Eye (tissue), 1 donor: ENCODE data around the gene COX4I2.
"Not testable (repeated sequence)": the region's sequence is repeated elsewhere in the genome, so short reads cannot be mapped to it uniquely, and the experiment has no call there.

ENCODE experiments used
- DNase-seq: peaks from one replicate; pipeline ENCODE4 v3.0.0-alpha.2; 2015

The COX4I2 gene

DNA sequence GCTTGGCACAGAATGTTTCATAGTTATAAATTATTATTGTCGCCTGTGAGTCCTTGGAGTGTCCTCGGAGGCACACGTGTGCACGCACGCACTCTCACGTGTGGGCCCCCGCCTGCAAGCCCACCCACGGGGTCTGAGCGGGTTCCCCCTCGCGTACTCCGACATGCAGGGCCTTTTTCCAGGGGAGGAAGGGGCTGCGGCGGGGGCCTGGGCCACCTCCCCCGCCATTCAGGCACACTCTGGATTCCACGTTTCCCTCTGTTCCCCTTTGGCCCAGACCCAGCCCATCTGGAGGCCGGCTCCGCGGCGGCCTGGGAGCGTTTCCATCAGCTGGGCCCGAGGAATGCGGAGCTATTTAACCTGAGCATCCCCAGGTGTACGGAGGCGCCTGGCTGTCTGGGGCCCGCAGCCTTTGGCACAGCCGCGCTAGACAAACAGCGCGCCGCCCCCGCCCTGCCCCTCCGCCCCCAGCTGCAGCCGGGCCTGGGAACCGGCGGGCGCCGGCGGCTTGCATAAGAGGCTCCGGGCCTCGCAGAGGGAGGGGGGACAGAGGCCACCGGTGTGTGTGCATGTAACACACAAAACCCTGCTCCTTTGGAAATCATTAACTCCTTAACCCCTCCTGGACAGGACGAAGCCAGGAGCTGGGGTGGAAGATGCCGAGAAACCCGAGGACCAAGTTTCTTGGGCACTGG, 29.3 kb upstream of the COX4I2 start:
- DNase-seq = peak; percentile 85

DNA sequence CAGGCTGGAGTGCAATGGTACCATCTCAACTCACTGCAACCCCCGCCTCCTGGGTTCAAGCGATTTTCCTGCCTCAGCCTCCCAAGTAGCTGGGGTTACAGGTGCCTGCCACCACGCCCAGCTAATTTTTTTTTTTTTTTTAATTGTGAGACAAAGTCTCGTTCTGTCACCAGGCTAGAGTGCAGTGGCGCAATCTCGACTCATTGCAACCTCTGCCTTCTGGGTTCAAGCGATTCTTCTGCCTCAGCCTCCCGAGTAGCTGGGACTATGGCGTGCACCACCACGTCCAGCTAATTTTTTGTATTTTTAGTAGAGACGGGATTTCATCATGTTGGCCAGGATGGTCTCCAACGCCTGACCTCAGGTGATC, 25.5 kb upstream of the COX4I2 start:
- DNase-seq = not testable (repeated sequence)

DNA sequence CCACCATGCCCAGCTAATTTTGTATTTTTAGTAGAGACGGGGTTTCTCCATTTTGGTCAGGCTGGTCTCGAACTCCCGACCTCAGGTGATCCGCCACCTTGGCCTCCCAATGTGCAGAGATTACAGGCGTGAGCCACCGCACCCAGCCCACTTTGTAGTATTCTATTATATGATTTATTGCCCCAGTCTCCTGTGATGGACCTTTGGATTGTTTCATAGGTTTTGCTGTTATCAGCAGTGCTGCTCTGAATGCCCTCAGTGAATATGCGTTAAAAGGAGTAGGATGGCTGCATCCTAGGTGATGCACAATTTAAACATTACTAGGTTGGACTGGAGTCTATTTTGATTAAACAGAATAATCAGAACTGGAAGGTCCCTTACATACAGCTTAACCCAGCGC, 22.3 kb upstream of the COX4I2 start:
- no peak for DNase-seq

DNA sequence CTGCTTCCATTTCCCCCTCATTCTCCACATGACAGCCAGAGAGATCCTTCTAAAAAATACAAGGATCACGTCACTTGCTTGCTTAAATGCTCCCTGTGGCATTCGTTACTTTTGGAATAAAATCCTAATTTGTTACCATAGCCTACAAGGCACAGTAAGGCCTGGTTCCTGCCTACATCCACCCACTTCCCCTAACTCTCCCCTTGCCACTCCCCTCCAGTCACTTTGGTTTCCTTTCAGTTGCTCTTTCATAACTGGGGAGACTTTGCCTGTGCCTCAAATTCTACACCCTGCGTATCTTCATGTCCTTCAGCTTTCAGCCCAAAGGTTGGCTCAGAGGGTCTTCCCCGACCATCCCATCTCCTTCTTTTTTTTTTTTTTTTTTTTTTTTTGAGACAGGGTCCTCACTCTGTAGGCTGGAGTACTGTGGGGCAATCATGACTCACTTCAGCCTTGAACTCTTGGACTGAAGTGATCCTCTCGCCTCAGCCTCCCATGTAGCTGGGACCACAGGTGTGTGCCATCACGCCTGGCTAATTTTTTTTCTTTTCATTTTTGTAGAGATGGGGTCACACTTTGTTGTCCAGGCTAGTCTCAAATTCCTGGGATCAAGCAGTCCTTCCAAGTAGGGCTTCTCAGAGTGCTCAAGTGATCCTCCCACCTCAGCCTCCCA, 20.1 kb upstream of the COX4I2 start:
- DNase-seq = no peak

DNA sequence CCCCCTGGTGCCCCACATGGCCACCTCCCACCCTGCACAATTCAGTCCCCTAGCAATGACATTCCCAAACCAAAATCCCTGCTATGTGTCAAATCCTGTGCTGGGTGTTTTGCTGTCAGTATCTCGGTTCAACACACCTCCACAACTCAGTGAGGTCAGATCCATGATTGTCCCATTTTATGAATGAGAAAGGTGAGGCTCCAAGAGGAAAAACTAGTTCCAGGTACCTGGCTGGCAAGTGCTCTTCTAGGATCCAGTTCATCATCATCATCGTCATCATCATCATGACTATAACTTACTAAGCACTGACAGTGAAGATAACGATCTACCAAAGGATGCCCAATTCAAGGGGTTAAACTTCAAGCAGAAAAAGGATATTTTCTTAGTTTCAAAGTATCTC, 17.5 kb upstream of the COX4I2 start:
- DNase-seq = no peak

DNA sequence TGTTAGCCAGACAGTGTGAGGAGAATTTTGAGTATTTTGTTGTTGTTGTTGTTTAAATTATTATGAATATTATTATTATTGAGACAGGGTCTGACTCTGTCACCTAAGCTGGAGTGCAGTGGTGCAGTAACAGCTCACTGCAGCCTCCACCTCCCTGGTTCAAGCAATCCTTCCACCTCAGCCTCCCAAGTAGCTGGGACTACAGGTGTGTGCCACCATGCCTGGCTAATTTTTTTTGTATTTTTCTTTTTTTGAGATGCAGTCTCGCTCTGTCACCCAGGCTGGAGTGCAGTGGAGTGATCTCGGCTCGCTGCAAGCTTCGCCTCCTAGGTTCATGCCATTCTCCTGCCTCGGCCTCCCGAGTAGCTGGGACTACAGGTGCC, 14.6 kb upstream of the COX4I2 start:
- DNase-seq = not testable (repeated sequence)

DNA sequence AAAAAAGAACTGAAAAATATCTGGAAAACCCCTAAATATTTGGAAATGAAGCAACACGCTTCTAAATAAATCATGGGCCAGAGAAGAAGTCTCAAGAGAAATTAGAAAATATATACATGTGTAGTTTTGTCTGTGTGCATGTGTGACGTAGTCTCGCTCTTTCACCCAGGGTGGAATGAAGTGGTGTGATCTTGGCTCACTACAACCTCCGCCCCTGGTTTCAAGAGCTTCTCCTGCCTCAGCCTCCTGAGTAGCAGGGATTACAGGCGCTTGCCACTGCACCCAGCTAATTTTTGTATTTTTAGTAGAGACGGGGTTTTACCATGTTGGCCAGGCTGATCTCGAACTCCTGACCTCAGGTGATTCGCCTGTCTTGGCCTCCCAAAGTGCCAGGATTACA, 11.2 kb upstream of the COX4I2 start:
- DNase-seq = not testable (repeated sequence)

DNA sequence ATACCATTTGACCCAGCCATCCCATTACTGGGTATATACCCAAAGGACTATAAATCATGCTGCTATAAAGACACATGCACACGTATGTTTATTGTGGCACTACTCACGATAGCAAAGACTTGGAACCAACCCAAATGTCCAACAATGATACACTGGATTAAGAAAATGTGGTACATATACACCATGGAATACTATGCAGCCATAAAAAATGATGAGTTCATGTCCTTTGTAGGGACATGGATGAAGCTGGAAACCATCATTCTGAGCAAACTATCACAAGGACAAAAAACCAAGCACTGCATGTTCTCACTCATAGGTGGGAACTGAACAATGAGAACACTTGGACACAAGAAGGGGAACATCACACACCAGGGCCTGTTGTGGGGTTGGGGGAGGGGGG, 9.7 kb upstream of the COX4I2 start:
- DNase-seq = not testable (repeated sequence)

DNA sequence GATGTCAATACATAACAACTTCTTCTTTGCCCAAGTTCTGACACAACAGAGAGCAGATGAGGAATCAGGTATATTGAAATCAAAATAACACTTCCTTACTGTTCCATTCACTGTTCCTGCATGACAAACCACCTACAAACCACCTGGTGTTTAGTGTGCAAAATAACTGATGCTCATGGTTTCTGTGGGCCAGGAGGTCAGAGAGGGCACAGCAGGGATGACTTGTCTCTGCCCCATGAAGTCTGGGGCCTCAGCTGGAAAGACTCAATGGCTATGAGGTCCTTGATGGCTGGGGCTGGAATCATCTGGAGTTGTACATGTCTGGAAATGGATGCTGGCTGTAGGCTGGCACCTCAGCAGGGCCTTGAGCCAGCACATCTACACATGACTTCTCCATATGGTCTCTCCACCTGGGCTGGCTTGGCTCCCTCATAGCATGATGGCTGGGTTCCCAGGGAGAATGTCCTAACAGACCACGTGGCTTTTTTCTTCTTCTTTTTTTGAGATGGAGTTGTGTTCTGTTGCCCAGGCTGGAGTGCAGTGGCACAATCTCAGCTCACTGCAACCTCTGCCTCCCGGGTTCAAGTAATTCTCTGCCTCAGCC, 7.4 kb upstream of the COX4I2 start:
- no peak for DNase-seq

DNA sequence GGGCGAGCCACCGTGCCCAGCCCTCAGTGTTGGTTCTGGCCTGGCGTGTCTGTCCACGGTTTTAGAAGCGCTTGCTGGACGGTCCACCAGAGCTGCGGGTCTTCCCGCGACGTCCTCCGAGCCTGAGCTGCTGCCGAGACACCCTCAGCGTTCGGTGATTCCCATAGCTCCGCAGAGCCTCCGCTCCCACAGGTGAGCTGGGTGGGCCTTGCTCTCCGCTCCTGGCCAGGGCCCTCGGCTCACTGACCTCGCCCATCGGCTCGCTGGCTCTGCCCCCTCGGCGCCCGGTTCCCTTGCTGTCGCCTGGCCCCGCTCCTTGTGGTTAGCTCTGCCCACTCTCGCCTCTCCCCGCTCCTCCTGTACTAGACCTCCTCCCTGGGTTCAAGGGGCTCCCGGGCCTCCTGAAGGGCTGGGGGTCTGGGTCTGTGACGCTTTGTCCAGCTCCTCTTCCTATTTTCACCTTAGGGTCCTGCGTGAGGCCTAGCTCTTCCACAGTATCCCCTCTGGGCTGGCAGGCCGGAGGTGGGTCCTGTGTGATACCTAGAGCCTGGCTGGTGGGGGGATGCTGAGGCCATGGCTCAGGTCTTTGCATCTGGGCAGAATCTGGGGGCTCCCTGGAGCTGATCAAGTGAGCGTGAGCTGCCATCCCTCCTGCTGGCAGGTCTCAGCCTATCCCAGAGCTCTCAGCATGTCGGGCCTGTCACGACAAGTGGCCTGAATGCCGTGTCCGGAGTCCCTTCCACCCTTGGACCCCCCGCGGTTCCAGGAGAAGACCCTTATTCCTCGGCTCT, 5.0 kb upstream of the COX4I2 start:
- DNase-seq = no peak

DNA sequence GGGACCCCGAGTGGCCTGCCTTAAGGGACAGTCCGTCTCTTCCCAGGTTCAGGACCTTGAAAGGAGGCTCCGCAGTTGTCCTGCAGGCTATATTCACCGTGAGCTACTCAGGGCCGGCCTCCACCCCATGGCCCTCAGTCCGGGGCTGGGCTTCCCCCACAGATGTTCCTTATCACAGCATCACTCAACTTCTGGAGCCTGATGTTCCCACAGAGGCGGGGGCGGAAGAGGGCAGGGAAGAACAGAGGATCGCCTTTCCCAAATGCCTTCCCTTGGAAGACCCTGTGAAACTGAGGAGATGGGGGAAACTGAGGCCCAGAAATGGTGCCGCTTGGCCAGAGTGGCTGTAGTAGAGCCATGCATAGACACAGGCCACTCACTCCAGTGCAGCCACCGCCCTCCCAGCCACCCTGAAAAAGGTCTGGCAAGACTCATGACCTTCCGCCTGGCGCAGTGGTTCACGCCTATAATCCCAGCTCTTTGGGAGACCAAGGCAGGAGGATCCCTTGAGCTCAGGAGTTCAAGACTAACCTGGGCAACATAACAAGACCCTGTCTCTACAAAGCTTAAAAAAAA, 4.3 kb upstream of the COX4I2 start:
- no peak for DNase-seq

DNA sequence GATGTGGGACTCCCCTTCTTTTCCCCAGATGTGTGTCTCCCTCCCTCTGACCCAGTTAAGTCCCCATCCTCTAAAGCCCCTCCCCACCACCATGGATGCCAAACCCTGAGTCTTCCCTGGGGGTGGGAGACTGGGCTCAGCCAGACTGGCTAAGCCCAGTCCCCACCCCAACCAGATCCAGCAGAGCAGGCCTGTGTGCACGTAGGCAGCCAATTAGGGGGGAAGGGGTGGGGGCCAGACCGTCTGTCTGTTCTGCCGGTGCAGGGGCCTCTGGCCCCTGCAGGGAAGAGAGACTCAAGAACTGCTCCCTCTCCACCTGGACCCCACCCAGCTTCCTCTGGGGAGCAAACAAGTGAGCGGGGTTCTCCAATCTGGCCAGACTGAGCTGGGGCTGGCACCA, 605 bp downstream of the COX4I2 start:
- DNase-seq = peak; percentile 33

DNA sequence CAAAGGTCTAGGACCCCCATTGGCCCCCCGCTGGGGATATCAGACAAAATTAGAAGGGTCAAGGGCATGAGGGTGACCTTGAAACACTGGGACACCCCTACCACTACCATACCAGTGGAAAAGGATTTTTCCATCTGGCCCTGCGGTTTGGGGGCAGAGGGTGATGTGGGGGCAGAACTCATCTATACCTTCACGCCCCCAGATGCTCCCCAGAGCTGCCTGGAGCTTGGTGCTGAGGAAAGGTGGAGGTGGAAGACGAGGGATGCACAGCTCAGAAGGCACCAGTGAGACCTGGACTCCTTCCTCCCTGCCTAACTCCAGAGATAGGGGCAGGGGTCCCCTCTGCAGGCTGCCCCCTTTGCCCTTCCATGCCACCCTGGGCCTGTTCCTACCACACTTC, 1.1 kb downstream of the COX4I2 start:
- DNase-seq = no peak

DNA sequence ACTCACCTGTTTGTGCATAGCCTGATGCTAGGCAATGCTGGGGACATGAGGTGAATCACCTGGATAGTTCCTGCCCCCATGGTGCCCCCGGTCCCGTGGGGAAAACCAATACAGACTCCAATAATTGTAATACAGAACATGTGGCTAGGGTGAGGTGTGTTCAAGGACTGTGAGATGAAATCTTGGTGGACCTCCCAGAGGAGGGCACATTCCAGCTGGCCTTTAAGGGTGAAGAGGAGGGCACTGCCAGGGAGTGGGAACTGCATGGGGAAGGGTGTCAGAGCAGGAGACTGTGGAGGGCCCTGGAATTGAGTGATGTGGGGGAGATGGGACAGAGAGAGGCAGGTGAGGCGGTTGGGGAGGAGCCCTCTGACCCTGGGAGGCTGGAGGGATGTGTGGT, 2.5 kb downstream of the COX4I2 start:
- no peak for DNase-seq

DNA sequence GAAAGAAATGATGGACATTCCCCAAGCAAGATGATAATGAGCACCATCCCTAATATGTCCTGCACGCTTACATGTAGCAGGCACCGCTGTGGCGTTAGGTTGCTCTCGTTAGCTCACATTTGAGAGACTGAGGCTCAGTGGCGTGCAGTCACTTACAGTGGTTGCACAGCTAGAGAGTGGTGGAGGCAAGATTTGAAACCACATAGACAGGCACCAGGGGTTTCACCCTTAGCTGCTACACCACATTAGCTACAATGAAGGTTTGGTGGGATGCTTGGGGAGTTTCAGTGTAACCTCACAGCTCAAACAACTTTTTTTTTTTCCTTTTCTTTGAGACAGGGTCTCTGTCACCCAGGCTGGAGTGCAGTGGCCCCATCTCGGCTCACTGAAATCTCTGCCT, 3.7 kb downstream of the COX4I2 start:
- no peak for DNase-seq

DNA sequence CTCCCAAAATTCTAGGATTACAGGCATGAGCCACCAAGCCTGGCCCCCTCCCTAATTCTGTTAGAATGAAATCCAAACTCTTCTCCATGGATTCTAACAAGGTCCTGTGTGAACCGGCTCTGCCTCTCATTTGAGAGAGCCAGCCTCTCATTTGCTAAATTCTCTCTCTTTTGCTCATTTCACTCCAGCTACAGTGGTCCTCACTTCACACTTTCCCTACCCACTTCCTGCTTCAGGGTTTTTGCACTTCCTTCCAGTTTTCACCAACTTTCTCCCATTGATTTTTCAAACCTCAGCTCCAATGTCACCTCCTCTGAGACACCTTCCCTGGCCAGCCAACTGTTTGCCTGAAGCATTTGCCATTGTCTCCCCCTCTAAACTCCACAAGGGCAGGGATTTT, 5.1 kb downstream of the COX4I2 start:
- no peak for DNase-seq

DNA sequence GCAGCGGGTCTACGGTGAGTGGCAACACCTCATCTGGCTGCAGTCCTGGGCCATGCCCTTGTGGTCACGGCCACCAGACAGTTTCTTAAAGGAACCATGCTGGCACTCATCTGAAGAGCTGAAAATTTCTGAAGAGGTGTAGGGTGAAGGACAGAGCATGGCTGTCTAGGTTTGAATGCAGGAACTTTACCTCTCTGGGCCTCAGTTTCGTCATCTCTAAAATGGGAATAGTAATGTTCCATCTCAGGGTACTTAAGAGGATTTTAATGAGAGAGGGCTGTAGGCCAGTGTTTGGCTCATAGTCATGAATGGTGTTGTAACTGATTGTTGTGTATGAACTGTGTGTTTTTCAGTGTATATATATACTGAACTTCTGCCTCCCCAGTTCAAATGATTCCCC, 5.8 kb downstream of the COX4I2 start:
- no peak for DNase-seq

DNA sequence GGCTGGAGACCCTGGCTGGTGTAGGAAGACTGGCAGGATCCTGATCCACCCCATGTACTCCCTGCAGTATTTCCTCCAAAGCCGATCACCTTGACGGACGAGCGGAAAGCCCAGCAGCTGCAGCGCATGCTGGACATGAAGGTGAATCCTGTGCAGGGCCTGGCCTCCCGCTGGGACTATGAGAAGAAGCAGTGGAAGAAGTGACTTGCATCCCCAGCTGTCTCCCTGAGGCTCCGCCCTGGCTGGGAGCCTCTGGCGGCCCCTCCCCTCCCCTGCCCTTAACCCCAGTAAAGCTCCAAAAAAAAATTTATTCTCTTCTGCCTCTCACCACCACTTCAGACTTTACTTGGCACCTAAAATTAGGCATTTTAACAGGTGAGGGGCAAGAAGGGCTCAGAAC, 7.0 kb downstream of the COX4I2 start:
- DNase-seq = no peak

DNA sequence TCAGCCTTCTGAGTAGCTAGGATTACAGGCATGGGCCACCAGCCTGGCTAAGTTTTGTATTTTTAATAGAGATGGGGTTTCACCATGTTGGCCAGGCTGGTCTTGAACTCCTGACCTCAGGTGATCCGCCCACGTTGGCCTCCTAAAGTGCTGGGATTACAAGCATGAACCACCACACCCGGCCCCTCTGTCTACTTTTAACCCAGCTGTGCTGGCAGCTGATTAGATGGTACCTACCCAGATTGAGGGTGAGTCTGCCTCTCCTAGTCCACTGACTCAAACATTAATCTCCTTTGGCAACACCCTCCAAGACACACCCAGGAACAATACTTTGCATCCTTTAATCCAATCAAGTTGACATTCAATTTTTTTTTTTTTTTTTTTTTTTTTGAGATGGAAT, 10.4 kb downstream of the COX4I2 start:
- not testable (repeated sequence) for DNase-seq

DNA sequence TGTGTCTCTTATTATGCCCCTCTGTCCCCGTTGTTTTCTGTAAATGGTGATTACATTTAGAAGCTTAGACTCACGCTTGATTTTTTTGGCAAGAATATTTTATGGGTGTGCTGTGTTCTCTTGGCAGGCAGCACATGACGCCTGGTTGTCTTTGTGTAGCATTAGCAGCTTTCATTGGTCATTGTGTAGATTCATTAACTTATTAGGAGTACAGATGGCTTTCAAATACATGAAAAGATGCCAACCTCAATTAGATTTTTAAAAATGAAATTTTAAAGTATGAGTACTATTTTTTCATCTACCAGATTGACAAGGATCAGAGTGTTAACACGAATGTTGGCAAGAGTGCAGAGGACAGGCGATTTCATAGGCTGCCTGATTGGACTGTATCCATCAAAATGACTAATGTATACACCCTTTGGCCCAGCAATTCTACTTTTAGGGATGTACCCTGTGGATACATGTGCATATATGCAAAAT, 15.2 kb downstream of the COX4I2 start:
- no peak for DNase-seq

DNA sequence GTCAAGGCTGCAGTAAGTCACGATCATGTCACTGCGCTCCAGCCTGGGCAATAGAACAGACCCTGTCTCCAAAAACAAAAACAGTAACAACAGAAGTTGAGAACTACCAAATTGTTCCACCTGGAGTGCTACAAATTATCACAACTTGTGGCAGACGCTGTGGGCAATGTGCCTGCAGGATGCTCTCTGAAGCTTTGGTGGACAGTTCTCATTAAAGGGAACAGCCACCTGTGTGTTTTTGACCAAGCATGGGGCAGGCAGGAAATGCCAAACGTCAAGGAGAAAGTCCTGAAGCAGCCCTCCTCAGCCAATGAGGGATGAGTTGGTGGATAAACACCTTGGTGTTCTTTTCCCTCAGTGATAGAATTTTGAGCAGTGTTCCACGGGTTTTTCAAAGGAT, 15.8 kb downstream of the COX4I2 start:
- no peak for DNase-seq

DNA sequence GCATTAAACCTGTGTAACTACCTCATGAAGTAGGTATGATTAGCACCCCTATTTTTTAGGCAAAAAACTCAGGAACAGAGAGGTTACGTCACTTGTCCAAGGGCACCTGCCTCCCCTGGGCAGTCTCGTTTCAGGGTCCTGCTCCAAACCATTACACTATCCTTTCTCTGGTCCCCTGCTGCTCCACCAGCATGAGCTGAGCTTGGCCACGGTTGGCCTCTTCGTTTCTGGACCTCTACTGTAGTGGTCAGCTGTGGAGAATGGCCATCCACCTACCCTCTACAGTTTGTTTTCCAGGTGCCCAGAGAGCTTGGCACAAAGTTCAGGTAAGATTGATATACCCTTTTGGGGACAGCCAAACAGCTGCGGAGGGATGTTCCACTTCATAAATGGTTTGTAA, 16.8 kb downstream of the COX4I2 start:
- no peak for DNase-seq
